Hematopoietic multipotent progenitor cell treated with erythropoietin and hydrocortisone succinate and interleukin-3 and kit ligand, for 8 days (in vitro differentiated cells): ENCODE data around the gene PCSK6.
"Not testable (repeated sequence)": the region's sequence is repeated elsewhere in the genome, so short reads cannot be mapped to it uniquely, and the experiment has no call there.

Experiments used
- DNase-seq: peaks from one replicate; pipeline ENCODE4 v3.0.0-alpha.2; 2015

PCSK6 gene

GRCh38 chr15:101372960-101373525 lies 116.5 kb downstream of the PCSK6 start:
- no peak for DNase-seq

- no peak for DNase-seq
These were observed 117.3 kb downstream of the PCSK6 start for GRCh38 chr15:101372149-101372577.

- no peak for DNase-seq
These were observed 118.0 kb downstream of the PCSK6 start for GRCh38 chr15:101371519-101371918.

DNA sequence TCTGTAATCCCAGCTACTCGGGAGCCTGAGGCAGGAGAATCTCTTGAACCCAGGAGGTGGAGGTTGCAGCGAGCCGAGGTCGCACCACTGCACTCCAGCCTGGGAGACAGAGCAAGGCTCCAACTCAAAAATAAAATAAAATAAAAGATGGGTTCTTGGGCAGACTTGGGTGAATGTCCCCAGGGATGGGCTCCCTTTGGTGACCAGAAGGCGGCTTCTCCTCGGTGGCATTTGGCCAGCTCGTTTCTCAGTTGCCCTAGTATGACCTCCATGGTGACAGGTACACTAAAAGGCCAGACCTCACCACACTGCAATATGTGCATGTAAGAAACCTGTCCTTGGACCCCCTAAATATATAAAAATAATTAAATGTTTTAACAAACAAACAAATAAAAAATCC lies 118.4 kb downstream of the PCSK6 start:
- no peak for DNase-seq

- no peak for DNase-seq
These were observed 119.0 kb downstream of the PCSK6 start for GRCh38 chr15:101370330-101371024.

- no peak for DNase-seq
These were observed 119.8 kb downstream of the PCSK6 start for GRCh38 chr15:101369676-101370075.

DNA sequence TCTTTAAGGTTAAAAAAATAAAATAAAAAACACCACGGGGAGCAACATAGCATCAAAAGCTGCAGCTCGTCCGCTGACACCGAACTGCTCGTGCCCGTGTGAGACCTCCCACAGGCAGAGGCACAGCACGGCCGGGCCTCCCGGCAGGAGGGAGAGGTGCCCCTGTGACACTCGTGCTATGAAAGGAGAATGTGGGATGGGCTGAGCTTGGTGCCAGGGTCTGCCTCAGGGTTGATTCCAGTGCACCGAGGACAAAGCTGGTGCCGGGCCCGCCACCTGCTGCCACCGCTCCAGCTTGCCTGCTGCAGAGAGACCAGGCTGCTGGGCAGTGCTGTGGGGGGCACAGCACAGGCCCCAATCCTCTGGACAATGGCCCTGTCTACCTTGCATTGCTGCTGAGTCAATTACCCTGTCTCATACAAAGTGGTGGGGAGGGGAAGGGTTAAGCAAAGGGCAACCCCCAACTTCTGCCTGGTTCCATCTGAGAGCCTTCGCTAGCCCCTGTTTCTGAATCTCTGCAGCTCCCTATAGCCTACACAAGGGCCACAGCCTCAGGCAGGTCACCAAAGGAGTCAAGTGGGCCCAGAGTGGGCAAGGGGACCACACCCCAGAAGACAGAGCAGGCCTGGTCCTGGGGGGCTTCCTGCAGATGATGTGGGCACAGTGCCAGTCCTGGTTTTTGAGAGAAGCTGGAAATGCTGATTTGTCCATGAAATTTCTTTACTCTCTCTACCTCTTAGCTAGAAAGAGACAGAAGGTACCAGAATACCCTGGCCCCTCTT lies 120.5 kb downstream of the PCSK6 start:
- DNase-seq, result no peak

DNA sequence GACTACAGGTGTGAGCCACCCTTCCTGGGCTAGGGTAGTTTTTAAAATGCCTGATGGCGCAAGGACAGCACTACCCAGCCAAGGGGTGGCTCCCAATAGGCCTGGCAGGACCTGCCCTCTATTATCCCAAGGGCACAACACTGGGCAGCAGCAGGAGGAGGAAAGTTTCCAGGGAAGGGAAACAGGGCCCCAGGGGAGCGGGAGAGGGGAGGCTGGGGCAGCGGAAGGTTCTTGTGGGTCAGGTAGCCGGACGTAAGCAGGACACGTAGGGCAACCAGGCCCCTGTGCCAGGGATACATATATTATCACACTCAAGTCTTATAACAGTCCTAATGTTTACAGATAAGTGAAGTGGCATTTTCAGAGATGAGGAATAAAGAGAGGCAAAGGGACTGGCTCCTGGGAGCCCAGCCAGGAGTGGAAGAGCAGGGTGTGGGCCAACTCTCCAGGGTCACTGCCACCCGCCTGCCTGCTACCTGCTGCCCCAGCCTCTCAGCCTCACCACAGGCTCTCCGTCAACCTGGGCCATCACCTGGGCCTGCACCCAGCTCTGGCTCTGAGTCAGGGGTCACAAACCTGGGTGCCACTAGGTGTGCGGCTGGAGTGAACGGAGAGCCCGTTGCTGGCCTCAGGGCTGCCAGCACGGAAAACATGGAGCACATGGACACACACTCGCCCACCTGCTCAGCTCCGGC lies 121.3 kb downstream of the PCSK6 start:
- no peak for DNase-seq

DNA sequence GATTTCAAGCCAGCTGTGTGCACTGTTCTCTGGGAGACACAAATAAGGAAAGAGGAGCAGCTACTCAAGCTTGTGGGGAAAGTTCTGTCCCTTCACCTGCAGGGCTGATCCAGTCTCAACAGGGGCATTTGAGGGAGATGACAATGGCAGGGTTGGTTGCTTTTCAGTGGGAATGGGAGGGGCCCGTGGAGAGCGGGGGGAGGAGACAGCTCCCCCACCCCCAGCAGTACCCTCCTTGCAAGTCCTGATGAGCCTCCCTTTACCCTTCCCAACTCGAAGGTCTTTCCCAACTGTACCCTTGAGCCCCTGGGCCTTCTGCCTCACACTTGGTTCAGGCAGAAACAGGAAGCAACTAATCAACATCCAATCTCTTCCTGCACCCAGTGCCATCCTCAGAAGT lies 122.7 kb downstream of the PCSK6 start:
- no peak for DNase-seq

GRCh38 chr15:101362986-101363566 lies 126.4 kb downstream of the PCSK6 start:
- no peak for DNase-seq

GRCh38 chr15:101362359-101362758 lies 127.1 kb downstream of the PCSK6 start:
- DNase-seq, result no peak

DNA sequence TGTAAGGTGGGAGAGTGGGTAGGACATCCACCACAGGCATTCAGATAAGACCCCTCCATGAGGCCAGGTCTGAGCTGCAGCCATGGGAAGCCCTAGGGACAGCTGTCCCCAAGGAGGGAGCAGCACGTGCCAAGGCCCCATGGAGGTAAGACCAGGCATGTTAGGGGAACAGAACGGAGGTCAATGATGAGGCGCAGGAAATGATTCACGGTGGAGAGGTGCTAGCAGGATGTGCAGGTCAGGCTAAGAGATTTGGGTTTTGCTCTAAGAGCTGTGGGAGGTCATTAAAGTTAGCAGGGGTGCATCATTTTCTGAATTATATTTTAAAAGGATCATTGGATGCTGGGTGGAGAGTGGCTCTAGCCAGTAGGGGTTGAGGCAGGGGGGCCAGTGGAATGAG lies 128.1 kb downstream of the PCSK6 start:
- DNase-seq, result no peak

- no peak for DNase-seq
These were observed 130.1 kb downstream of the PCSK6 start for GRCh38 chr15:101359365-101359947.

DNA sequence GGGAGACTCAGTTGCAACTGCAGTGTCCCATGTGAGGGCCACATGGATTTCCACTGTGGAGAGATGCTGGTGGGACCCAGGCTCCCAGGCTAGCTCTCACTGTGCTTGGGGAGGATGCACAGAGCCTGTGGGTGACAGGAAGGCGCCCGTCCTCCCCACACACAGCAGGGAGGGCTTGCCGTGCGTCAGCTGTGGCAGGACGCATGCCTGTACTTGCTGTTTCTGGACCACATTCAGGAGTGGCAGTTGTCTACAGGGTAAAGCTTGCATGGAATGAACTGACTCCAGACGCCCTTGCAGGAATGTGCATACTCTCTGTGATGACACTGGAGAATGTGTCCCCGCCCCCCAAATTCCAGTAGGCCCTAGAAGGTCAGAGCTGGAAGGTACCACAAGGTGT lies 130.6 kb downstream of the PCSK6 start:
- no peak for DNase-seq

GRCh38 chr15:101357885-101358284 lies 131.6 kb downstream of the PCSK6 start:
- no peak for DNase-seq

DNA sequence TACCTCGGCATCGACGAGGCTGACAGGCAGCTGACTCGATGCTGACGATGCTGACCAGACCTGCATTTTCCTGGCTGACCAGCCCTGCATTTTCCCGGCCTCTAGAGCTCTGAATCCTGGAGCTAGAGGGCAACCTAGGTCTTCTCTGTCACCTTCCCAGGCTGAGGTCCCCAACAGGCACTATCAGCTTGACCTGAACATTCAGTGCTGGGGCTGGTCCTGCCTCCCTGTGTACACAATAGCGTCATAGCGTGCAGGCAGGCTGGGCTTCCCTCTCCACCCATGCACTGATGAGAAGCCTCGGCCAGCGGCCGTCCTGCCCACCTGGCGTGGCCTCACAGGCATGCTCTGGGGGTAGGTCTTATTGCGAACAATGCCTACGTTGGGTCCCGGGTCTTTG lies 132.2 kb downstream of the PCSK6 start:
- DNase-seq, result no peak

DNA sequence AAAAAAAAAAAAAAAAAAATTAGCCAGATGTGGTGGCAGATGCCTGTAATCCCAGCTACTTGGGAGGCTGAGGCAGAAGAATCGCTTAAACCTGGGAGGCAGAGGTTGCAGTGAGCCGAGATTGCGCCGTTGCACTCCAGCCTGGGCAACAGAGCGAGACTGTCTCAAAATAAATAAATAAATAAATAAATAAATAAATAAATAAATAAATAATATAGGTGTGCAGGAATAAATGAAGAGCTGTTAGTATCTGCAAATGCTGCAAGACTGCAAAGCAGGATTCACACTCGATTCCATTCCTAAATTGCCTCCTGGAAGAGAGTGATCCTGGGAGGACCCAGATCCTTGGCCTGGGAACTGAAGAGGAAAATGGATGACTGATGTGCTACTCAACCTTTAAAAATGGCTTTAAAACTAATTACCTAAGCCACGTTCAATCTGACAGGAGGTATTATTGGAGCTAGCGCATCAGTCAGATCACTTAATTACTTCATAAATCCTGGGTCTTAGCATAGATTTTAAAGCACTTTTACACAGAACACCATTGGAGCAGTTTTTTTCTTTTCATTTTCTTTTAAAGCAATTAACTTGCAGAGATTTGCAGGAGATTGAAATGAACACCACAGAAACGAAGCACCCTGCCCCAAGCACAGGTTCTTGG lies 132.9 kb downstream of the PCSK6 start:
- not testable (repeated sequence) for DNase-seq

- no peak for DNase-seq
These were observed 133.6 kb downstream of the PCSK6 start for GRCh38 chr15:101355678-101356464.

DNA sequence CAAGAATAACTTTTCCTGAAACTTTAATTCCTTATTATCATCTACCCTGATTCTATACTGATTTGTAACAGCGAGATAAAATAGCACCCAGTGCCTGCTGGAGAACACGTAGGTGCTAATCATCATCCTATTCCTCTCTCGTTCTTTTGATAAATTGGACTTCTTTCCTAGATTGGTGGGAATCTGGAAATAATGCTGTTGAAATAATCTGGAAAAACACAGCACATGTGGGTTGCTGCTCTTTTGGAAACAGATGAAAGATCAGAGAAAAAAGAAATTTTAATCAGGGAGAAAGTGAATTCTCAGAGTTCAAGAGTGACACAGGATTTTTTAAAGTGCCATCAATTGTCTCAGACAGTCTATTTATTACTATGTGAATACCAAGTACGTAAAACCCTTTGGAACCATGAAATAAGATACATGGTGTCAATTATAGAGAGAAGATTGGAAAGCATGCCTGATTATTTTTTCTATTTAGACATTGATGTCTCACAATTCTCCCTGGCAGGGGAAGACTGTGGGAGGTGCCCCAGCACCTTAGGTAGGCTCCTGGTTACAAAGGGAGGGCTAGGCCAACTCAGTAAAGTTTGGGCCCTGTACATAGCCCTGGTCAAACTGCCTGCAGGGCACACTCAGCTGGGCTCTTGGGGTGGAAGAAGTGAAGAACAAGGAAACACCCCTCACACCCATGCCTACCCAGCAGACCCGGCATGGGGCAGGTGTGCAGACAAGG lies 134.4 kb downstream of the PCSK6 start:
- DNase-seq, result no peak

GRCh38 chr15:101353240-101353639 lies 136.3 kb downstream of the PCSK6 start:
- DNase-seq, result no peak

GRCh38 chr15:101351736-101352135 lies 137.8 kb downstream of the PCSK6 start:
- DNase-seq, result no peak
